Activated CD4-positive, alpha-beta T cell treated with anti-CD3 and anti-CD28 coated beads, Interleukin-2, amount 10 ng/mL, durations not matched to agents 7 days and 5 days (primary cell): Measurements from ENCODE around the gene C16orf96. TPM values are rescaled to one million over a fixed set of nuclear protein-coding genes. Genes with fewer than 3 reads are reported as not detected.

Experiments
- CTCF ChIA-PET: fragments of 350-600 bp; sonication (Branson Sonifier 250); formaldehyde crosslinking; loops from one replicate; lab custom pipeline; 2021; ENCODE audit warnings: antibody characterized with exemption; lab: Charles Lee
- POLR2A ChIA-PET: fragments of 350-600 bp; sonication (Branson Sonifier 250); formaldehyde crosslinking; loops from one replicate; lab custom pipeline; 2021; ENCODE audit warnings: antibody characterized with exemption; lab: Charles Lee
- DNase-seq: peaks from one replicate; pipeline ENCODE4 v3.0.0-alpha.2; 2020
- H3K27ac Mint-ChIP-seq: one replicate; pipeline ENCODE4 v1.8.0; 2021; ENCODE audit warnings: mild to moderate bottlenecking, moderate library complexity, mixed read lengths
- H3K27me3 Mint-ChIP-seq: one replicate; pipeline ENCODE4 v1.8.0; 2021; ENCODE audit warnings: mixed read lengths
- H3K36me3 Mint-ChIP-seq: one replicate; pipeline ENCODE4 v1.8.0; 2021; ENCODE audit warnings: low read depth, mixed read lengths
- H3K4me1 Mint-ChIP-seq: one replicate; pipeline ENCODE4 v1.8.0; 2021; ENCODE audit warnings: mixed read lengths
- H3K4me3 Mint-ChIP-seq: one replicate; pipeline ENCODE4 v1.8.0; 2021; ENCODE audit warnings: mild to moderate bottlenecking, moderate library complexity, mixed read lengths
- H3K9me3 Mint-ChIP-seq: one replicate; pipeline ENCODE4 v1.8.0; 2021; ENCODE audit warnings: mixed read lengths
- total RNA-seq, 2 experiments: library from RNA; stranded (reverse); gene quantifications; one replicate each; pipeline ENCODE4 v1.2.3, GENCODE V29; 2021

C16orf96 gene
- total RNA-seq, 2 experiments from 2014 or later, result 0.21 to 0.22 TPM

- CTCF ChIA-PET, result interaction anchor here (1.2 kb wide), 1 partner anchor 110 kb away, joined by 4 read pairs; no protein-coding TSS in a partner anchor
- Mint-ChIP-seq H3K4me3 (no peak overlapping the region), H3K27ac (no peak overlapping the region), H3K36me3 (no peaks in the 10 kb centered on the region), H3K27me3 (no peaks in the 10 kb centered on the region), H3K4me1 (peaks cover 21% of the 10 kb centered on the region), H3K9me3 (no peaks in the 10 kb centered on the region)
- POLR2A ChIA-PET, result no interaction called here
- no peak for DNase-seq
These were observed 61.7 kb downstream of the C16orf96 start for GRCh38 chr16:4617880-4618279.

DNA sequence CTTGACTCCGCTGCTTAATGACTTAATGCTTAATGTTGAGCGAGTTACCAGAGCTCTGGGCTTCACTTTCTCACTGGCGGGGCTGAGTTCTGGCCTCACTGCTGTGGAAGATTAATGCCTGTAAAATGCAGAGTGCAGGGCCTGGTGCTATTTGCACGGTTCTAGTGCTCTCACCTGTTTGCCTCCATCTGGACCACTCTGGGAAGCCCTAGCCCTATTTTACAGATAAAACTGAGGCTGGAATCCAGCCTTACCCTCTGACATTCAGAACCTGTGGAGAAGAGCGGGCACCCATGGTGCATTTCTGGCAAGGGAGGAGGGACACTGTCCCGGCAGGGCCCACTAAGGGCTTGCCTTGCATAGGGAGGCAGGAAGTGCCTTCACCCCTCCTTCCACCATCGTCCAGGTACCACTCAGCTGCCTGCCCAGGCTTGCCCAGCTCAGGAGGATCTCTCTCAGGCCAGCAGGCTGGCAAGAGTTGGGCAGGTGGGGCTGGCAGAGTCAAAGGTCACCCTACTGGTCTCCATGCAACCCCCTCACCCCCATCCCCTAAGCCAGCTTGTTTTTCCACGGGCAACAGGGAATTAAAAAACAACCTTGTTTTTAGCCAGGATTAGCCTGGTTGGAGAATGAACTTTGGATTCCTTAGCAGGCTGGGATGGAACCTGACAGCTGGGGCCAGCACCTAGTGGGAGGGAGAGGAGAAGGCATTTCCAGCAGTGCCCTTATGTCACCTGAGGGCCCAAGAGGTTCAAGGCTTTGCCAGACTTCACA lies 62.7 kb downstream of the C16orf96 start:
- Mint-ChIP-seq H3K36me3 (no peaks in the 10 kb centered on the region), H3K9me3 (no peaks in the 10 kb centered on the region), H3K4me1 (peaks cover 23% of the 10 kb centered on the region), H3K27ac (no peak overlapping the region), H3K4me3 (no peak overlapping the region), H3K27me3 (no peaks in the 10 kb centered on the region)
- DNase-seq, result no peak
- ChIA-PET POLR2A (no interaction called here), CTCF (interaction anchor here (1.2 kb wide), 1 partner anchor 111 kb away, joined by 4 read pairs; no protein-coding TSS in a partner anchor)

GRCh38 chr16:4623593-4623992 lies 67.5 kb downstream of the C16orf96 start:
- ChIA-PET POLR2A (interaction anchor here (0.7 to 1.2 kb wide), 2 partner anchors 117 to 118 kb away, joined by 3 to 4 read pairs; no protein-coding TSS in a partner anchor), CTCF (interaction anchor here (0.8 to 2.5 kb wide), 23 partner anchors 7 to 249 kb away, joined by 3 to 40 read pairs (median 4); partner anchors contain the start of genes ANKS3, CORO7, DNAAF8 and HMOX2)
- no peak for DNase-seq
- Mint-ChIP-seq H3K27me3 (no peaks in the 10 kb centered on the region), H3K36me3 (peaks cover 16% of the 10 kb centered on the region), H3K4me3 (peak overlapping the region; percentile 81), H3K4me1 (peaks cover 32% of the 10 kb centered on the region), H3K27ac (peak overlapping the region; percentile 100), H3K9me3 (no peaks in the 10 kb centered on the region)

- Mint-ChIP-seq H3K27me3 (no peaks in the 10 kb centered on the region), H3K4me1 (peaks cover 36% of the 10 kb centered on the region), H3K36me3 (peaks cover 19% of the 10 kb centered on the region), H3K27ac (peak within 1 kb of the TSS; percentile 100), H3K9me3 (no peaks in the 10 kb centered on the region), H3K4me3 (peak within 1 kb of the TSS; percentile 90)
- POLR2A ChIA-PET, result interaction anchor here (0.7 to 1.2 kb wide), 2 partner anchors 117 to 118 kb away, joined by 3 to 4 read pairs; no protein-coding TSS in a partner anchor
- CTCF ChIA-PET, result interaction anchor here (0.7 to 2.5 kb wide), 27 partner anchors 8 to 249 kb away, joined by 3 to 40 read pairs (median 4); partner anchors contain the start of genes ANKS3, CORO7, DNAAF8 and HMOX2
- peak; percentile 95 for DNase-seq
These were observed 68.1 kb downstream of the C16orf96 start, which contains the start of gene MGRN1 for GRCh38 chr16:4624015-4624826. MGRN1 (plus strand) TSS chr16:4624826; CDS start chr16:4624961, 135 bp downstream.

GRCh38 chr16:4624827-4625559 lies 68.9 kb downstream of the C16orf96 start:
- no peaks in the 10 kb centered on the region for H3K9me3 Mint-ChIP-seq
- no peaks in the 10 kb centered on the region for H3K27me3 Mint-ChIP-seq
- peaks cover 20% of the 10 kb centered on the region for H3K36me3 Mint-ChIP-seq
- H3K4me1 Mint-ChIP-seq, result peaks cover 36% of the 10 kb centered on the region
- peak overlapping the region; percentile 92 for H3K27ac Mint-ChIP-seq
- peak overlapping the region; percentile 90 for H3K4me3 Mint-ChIP-seq
- POLR2A ChIA-PET, result interaction anchor here (1.2 kb wide), 1 partner anchor 118 kb away, joined by 3 read pairs; no protein-coding TSS in a partner anchor
- CTCF ChIA-PET, result interaction anchor here (0.6 to 2.5 kb wide), 29 partner anchors 8 to 331 kb away, joined by 3 to 40 read pairs (median 4); partner anchors contain the start of genes ANKS3, CORO7, DNAAF8 and NMRAL1
- DNase-seq, result peak; percentile 72

DNA sequence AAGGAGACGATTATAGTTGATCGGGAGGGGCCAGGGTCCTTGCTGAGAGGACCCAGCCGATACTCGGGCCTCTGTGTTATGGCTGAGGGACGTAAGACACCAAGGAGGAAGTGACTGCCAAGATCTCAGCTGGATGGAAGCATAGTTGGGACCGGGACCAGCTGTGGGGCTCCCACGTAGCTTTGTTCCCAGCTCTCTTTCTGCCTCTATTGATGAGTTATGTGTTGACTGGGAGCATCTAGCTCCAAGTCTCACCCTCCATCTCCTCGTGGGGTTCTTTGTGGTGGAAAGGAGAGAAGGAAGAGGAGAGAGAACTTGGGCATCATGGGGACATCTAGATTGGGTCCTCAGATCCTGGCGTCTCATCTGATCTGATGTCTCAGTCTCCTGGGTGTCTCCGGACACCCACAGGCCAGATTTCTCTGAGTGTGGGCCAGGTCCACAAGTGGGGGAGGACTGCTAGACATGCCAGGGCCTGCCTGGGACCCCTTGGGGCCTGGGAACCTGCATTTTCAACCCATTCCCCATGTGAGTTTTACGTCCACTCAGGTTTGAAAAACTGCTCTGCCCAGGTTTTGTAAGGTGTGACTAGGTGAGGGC lies 69.5 kb downstream of the C16orf96 start:
- CTCF ChIA-PET, result interaction anchor here (0.6 to 2.1 kb wide), 6 partner anchors 9 to 330 kb away, joined by 3 to 5 read pairs (median 4); no protein-coding TSS in a partner anchor
- H3K27ac Mint-ChIP-seq, result peak overlapping the region; percentile 92

GRCh38 chr16:4626396-4626795 lies 70.3 kb downstream of the C16orf96 start:
- Mint-ChIP-seq H3K9me3 (peaks cover 4% of the 10 kb centered on the region), H3K4me1 (peaks cover 40% of the 10 kb centered on the region), H3K27me3 (no peaks in the 10 kb centered on the region), H3K27ac (peak overlapping the region; percentile 92), H3K36me3 (peaks cover 27% of the 10 kb centered on the region), H3K4me3 (peak overlapping the region; percentile 90)
- ChIA-PET CTCF (interaction anchor here (0.6 to 2.1 kb wide), 5 partner anchors 10 to 170 kb away, joined by 3 to 5 read pairs (median 3); no protein-coding TSS in a partner anchor), POLR2A (interaction anchor here (0.5 to 0.8 kb wide), 2 partner anchors 10 to 20 kb away, joined by 3 to 5 read pairs; no protein-coding TSS in a partner anchor)
- DNase-seq, result no peak

More for the DNA sequence above, 69.5 kb downstream of the C16orf96 start:
- peak overlapping the region; percentile 90 for H3K4me3 Mint-ChIP-seq
- POLR2A ChIA-PET, result no interaction called here
- H3K9me3 Mint-ChIP-seq, result no peaks in the 10 kb centered on the region
- no peak for DNase-seq
- H3K36me3 Mint-ChIP-seq, result peaks cover 20% of the 10 kb centered on the region
- peaks cover 36% of the 10 kb centered on the region for H3K4me1 Mint-ChIP-seq
- H3K27me3 Mint-ChIP-seq, result no peaks in the 10 kb centered on the region

GRCh38 chr16:4628283-4628682 lies 72.1 kb downstream of the C16orf96 start:
- ChIA-PET CTCF (interaction anchor here (1.0 kb wide), 1 partner anchor 120 kb away, joined by 3 read pairs; no protein-coding TSS in a partner anchor), POLR2A (no interaction called here)
- Mint-ChIP-seq H3K27ac (no peak overlapping the region), H3K4me3 (no peak overlapping the region), H3K27me3 (no peaks in the 10 kb centered on the region), H3K4me1 (peaks cover 41% of the 10 kb centered on the region), H3K36me3 (peaks cover 30% of the 10 kb centered on the region), H3K9me3 (peaks cover 5% of the 10 kb centered on the region)
- no peak for DNase-seq

- POLR2A ChIA-PET, result no interaction called here
- H3K27ac Mint-ChIP-seq, result no peak overlapping the region
These were observed 75.3 kb downstream of the C16orf96 start for GRCh38 chr16:4631444-4631843.

GRCh38 chr16:4633910-4634635 lies 77.9 kb downstream of the C16orf96 start:
- Mint-ChIP-seq H3K4me1 (peaks cover 11% of the 10 kb centered on the region), H3K27me3 (no peaks in the 10 kb centered on the region), H3K36me3 (peaks cover 18% of the 10 kb centered on the region), H3K9me3 (peaks cover 5% of the 10 kb centered on the region), H3K27ac (peak overlapping the region; percentile 25), H3K4me3 (no peak overlapping the region)
- ChIA-PET CTCF (interaction anchor here (0.6 to 7.6 kb wide), 4 partner anchors 10 to 1758 kb away, joined by 3 to 40 read pairs (median 4); partner anchors contain the start of gene MGRN1), POLR2A (no interaction called here)
- no peak for DNase-seq

More at GRCh38 chr16:4631444-4631843, 75.3 kb downstream of the C16orf96 start:
- DNase-seq, result no peak
- CTCF ChIA-PET, result interaction anchor here (1.6 to 7.6 kb wide), 2 partner anchors 7 to 19 kb away, joined by 4 to 40 read pairs; partner anchors contain the start of gene MGRN1
- Mint-ChIP-seq H3K36me3 (peaks cover 29% of the 10 kb centered on the region), H3K4me3 (no peak overlapping the region), H3K27me3 (no peaks in the 10 kb centered on the region), H3K9me3 (peaks cover 5% of the 10 kb centered on the region), H3K4me1 (peaks cover 18% of the 10 kb centered on the region)
